NCI-H1092 (cell line): Measurements from ENCODE around the gene KCNJ12.
"Not testable (repeated sequence)": the region's sequence is repeated elsewhere in the genome, so short reads cannot be mapped to it uniquely, and the experiment has no call there.

Source experiments
- DNase-seq: peaks from one replicate; lab custom pipeline; 2025; lab: John Stamatoyannopoulos, UW

The KCNJ12 gene

GRCh38 chr17:21408224-21408623 is 32.1 kb downstream of the KCNJ12 start:
- DNase-seq: not testable (repeated sequence)

- not testable (repeated sequence) for DNase-seq
These were observed 32.7 kb downstream of the KCNJ12 start for GRCh38 chr17:21408766-21409300.

- DNase-seq: not testable (repeated sequence)
These were observed 33.2 kb downstream of the KCNJ12 start for GRCh38 chr17:21409388-21409787.

- not testable (repeated sequence) for DNase-seq
These were observed 33.8 kb downstream of the KCNJ12 start for GRCh38 chr17:21409971-21410370.

- not testable (repeated sequence) for DNase-seq
These were observed 34.2 kb downstream of the KCNJ12 start for GRCh38 chr17:21410371-21410770.

GRCh38 chr17:21410906-21411678 is 34.9 kb downstream of the KCNJ12 start:
- DNase-seq: not testable (repeated sequence)

GRCh38 chr17:21411679-21412205 is 35.6 kb downstream of the KCNJ12 start:
- DNase-seq: not testable (repeated sequence)

- DNase-seq: not testable (repeated sequence)
These were observed 36.1 kb downstream of the KCNJ12 start for GRCh38 chr17:21412207-21412681.

- not testable (repeated sequence) for DNase-seq
These were observed 37.6 kb downstream of the KCNJ12 start for GRCh38 chr17:21413570-21414279.

- not testable (repeated sequence) for DNase-seq
These were observed 38.5 kb downstream of the KCNJ12 start for GRCh38 chr17:21414616-21415015.

- DNase-seq: not testable (repeated sequence)
These were observed 39.2 kb downstream of the KCNJ12 start for GRCh38 chr17:21415166-21415990.

- not testable (repeated sequence) for DNase-seq
These were observed 40.4 kb downstream of the KCNJ12 start for GRCh38 chr17:21416471-21416981.

- not testable (repeated sequence) for DNase-seq
These were observed 41.2 kb downstream of the KCNJ12 start for GRCh38 chr17:21417349-21417748.

GRCh38 chr17:21417921-21418320 is 41.8 kb downstream of the KCNJ12 start:
- no peak for DNase-seq

GRCh38 chr17:21418446-21419298 is 42.5 kb downstream of the KCNJ12 start:
- no peak for DNase-seq

- DNase-seq: no peak
These were observed 43.4 kb downstream of the KCNJ12 start for GRCh38 chr17:21419299-21420239.

- DNase-seq: not testable (repeated sequence)
These were observed 44.4 kb downstream of the KCNJ12 start for GRCh38 chr17:21420503-21421090.

- not testable (repeated sequence) for DNase-seq
These were observed 45.5 kb downstream of the KCNJ12 start for GRCh38 chr17:21421421-21422310.
